Activated CD4-positive, alpha-beta memory T cell treated with anti-CD3 and anti-CD28 coated beads for 36 hours (primary cell): ENCODE measurements around the gene LPP. TPM values are rescaled to one million over a fixed set of nuclear protein-coding genes. Genes with fewer than 3 reads are reported as not detected.

Source experiments
- CTCF ChIA-PET: fragments of 350-600 bp; sonication (Branson Sonifier 250); formaldehyde crosslinking; loops from one replicate; lab custom pipeline; 2021; ENCODE audit warnings: antibody characterized with exemption, inconsistent platforms; lab: Charles Lee
- POLR2A ChIA-PET: fragments of 350-600 bp; sonication (Branson Sonifier 250); formaldehyde crosslinking; loops from one replicate; lab custom pipeline; 2021; ENCODE audit warnings: antibody characterized with exemption; lab: Charles Lee
- DNase-seq: peaks from one replicate; pipeline ENCODE4 v3.0.0-alpha.2; 2020
- H3K27ac Mint-ChIP-seq: one replicate; pipeline ENCODE4 v1.8.0; 2021; ENCODE audit warnings: mixed read lengths
- H3K27me3 Mint-ChIP-seq: one replicate; pipeline ENCODE4 v1.8.0; 2021; ENCODE audit warnings: mixed read lengths
- H3K36me3 Mint-ChIP-seq: one replicate; pipeline ENCODE4 v1.8.0; 2021; ENCODE audit warnings: mixed read lengths
- H3K4me1 Mint-ChIP-seq: one replicate; pipeline ENCODE4 v1.8.0; 2021; ENCODE audit warnings: low read depth, mixed read lengths
- H3K4me3 Mint-ChIP-seq: one replicate; pipeline ENCODE4 v1.8.0; 2021; ENCODE audit warnings: mild to moderate bottlenecking, mixed read lengths
- H3K9me3 Mint-ChIP-seq: one replicate; pipeline ENCODE4 v1.8.0; 2021; ENCODE audit warnings: mixed read lengths
- intact Hi-C: fragments of 100-400 bp; cut with micrococcal nuclease; formaldehyde crosslinking; loops from one replicate; pipeline ENCODE4 v1.15.1; 2023
- total RNA-seq, 2 experiments: library from RNA; stranded (reverse); gene quantifications; one replicate each; pipeline ENCODE4 v1.2.3, GENCODE V29; 2021

Gene LPP
- total RNA-seq, 2 experiments from 2014 or later = 41.0 to 43.6 TPM

DNA sequence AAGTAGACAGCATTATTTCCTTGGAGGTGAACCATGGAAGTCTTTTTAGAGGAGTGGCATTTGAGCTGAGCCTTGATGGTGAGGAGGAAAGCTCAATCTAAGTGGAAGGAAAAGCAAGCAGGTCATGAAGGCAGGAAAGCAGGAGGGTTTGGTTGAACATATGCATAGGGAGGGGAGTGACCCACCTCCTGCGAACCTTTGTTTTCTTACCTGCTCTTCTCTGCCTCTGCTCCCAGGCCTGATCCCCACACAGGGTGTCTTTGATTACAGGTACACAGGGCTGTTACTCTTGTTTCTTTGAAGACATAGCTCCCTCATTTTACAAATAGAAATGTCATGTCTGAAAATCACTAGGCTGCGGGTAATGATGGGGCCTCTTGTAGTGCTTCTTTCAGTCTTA is 769.7 kb downstream of the LPP start:
- no peaks in the 10 kb centered on the region for H3K36me3 Mint-ChIP-seq
- intact Hi-C loops = no loop called here
- no peak for DNase-seq
- no peaks in the 10 kb centered on the region for H3K27me3 Mint-ChIP-seq
- H3K4me1 Mint-ChIP-seq = no peaks in the 10 kb centered on the region
- no peak overlapping the region for H3K27ac Mint-ChIP-seq
- CTCF ChIA-PET = interaction anchor here (1.5 kb wide), 2 partner anchors 31 to 32 kb away, joined by 3 to 4 read pairs; no protein-coding TSS in a partner anchor
- POLR2A ChIA-PET = no interaction called here
- H3K4me3 Mint-ChIP-seq = no peak overlapping the region
- peaks cover 9% of the 10 kb centered on the region for H3K9me3 Mint-ChIP-seq

DNA sequence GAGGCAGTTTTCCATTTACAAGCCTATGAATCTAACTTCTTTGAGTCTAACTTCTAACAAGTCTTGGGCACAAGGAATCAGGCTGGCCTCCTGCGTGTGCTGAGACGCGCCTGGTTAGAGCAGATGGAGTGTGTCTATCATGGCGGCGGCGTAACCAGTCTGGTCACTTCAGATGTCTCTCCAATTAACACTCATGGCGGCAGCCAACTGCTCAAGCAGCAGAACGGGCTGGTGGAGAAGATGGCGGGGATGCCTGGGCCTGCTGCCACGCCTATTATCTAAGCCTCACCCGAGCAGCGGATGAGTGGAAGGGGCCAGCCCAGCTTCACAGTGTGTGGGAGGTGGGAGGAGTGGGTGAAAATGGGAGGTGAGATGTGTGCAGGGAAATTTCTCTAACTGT is 771.4 kb downstream of the LPP start:
- H3K36me3 Mint-ChIP-seq = no peaks in the 10 kb centered on the region
- H3K27ac Mint-ChIP-seq = no peak overlapping the region
- no peak for DNase-seq
- intact Hi-C loops = no loop called here
- no peaks in the 10 kb centered on the region for H3K4me1 Mint-ChIP-seq
- H3K27me3 Mint-ChIP-seq = no peaks in the 10 kb centered on the region
- H3K9me3 Mint-ChIP-seq = peaks cover 3% of the 10 kb centered on the region
- POLR2A ChIA-PET = no interaction called here
- CTCF ChIA-PET = no interaction called here
- H3K4me3 Mint-ChIP-seq = no peak overlapping the region

- intact Hi-C loops = no loop called here
- Mint-ChIP-seq H3K27ac (no peak overlapping the region), H3K4me3 (no peak overlapping the region), H3K36me3 (no peaks in the 10 kb centered on the region), H3K27me3 (no peaks in the 10 kb centered on the region), H3K9me3 (no peaks in the 10 kb centered on the region), H3K4me1 (no peaks in the 10 kb centered on the region)
- ChIA-PET POLR2A (no interaction called here), CTCF (no interaction called here)
- DNase-seq = no peak
Measured at GRCh38 chr3:188926111-188926510, 772.2 kb downstream of the LPP start.

DNA sequence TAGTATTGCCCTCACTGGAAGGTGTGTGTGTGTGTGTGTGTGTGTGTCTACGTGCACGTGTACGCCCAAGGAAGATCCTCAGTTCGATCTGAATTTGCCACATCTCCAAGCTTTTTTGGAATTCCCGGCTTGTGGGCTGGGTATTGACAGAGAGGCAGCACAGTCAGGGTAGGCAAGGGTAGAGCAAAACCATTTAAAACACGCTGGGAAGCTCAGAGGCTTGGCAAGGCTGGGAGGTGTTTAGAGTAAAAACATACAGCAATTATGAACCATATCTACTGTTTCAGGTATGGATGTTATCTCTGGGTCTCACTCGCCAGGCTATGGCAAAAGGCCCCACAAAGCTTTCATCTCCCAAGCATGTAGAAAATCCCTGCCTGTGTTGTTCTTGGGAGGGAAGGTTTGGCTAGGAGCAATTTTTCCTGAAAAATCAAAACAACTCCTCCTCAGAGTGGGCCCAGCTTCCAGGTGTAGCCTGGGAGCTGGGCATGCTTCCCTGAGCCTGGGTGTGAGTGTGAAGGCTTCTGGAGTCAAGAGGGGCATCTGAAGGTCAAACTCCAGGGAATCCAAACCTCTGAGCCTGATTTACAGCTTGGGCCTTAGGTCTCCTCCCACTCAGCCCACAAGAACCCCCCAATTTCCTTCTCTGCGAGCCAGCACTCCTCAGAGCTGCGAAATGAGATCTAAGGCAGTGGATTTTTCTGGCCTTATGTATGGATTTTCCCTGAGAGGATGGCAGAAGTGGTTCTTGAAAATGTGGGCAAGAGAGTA is 773.0 kb downstream of the LPP start:
- intact Hi-C loops = no loop called here
- Mint-ChIP-seq H3K4me3 (no peak overlapping the region), H3K27ac (no peak overlapping the region), H3K36me3 (no peaks in the 10 kb centered on the region), H3K9me3 (no peaks in the 10 kb centered on the region), H3K4me1 (no peaks in the 10 kb centered on the region), H3K27me3 (no peaks in the 10 kb centered on the region)
- DNase-seq = no peak
- ChIA-PET CTCF (interaction anchor here (0.9 to 1.2 kb wide), 2 partner anchors 12 to 1186 kb away, joined by 4 read pairs; no protein-coding TSS in a partner anchor), POLR2A (no interaction called here)

DNA sequence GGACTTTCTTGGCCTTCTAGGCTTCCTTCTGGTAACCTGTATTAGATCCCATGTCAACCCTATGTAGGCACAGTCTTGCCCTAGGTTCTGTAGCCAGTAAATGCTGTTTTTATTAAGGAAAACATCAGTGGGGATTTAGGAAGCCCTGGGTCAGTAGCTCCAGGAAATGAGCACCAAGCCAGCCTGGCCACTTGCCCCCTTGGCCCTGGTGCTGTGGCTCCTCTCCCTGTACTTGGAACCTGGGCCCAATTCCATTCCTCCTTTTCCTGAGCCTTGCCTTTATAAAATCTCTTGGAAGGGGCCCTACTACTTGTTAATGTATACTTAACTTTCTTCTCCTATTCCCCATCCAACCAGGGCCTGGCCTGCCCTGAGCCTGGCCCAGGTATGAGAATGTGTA is 774.0 kb downstream of the LPP start:
- H3K27ac Mint-ChIP-seq = no peak overlapping the region
- no peak overlapping the region for H3K4me3 Mint-ChIP-seq
- no peaks in the 10 kb centered on the region for H3K36me3 Mint-ChIP-seq
- no peaks in the 10 kb centered on the region for H3K9me3 Mint-ChIP-seq
- ChIA-PET CTCF (interaction anchor here (1.2 kb wide), 1 partner anchor 1187 kb away, joined by 4 read pairs; no protein-coding TSS in a partner anchor), POLR2A (no interaction called here)
- no peaks in the 10 kb centered on the region for H3K4me1 Mint-ChIP-seq
- no peaks in the 10 kb centered on the region for H3K27me3 Mint-ChIP-seq
- no peak for DNase-seq
- intact Hi-C loops = no loop called here

DNA sequence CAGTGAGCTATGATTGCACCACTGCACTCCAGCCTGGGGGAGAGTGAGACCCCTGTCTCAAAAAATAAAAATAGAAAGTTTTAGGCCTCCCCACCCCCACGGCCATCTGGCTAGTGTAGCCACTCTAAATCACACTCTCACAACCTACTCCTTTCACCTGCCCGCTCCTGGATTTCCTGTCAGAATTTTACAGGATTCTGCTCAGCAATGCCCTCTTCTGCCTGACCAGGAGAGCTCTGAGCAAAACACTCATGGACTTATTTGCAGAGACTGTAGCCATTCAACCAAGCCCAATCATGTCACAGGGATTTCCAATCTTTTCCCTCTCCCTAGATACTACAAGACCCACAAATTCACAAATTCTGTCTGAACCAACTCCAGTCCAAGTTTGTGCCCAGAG is 775.2 kb downstream of the LPP start:
- intact Hi-C loops = no loop called here
- no peaks in the 10 kb centered on the region for H3K36me3 Mint-ChIP-seq
- DNase-seq = no peak
- CTCF ChIA-PET = no interaction called here
- H3K27me3 Mint-ChIP-seq = no peaks in the 10 kb centered on the region
- no peak overlapping the region for H3K27ac Mint-ChIP-seq
- no peak overlapping the region for H3K4me3 Mint-ChIP-seq
- no peaks in the 10 kb centered on the region for H3K9me3 Mint-ChIP-seq
- POLR2A ChIA-PET = no interaction called here
- no peaks in the 10 kb centered on the region for H3K4me1 Mint-ChIP-seq

GRCh38 chr3:188931036-188931435 is 777.1 kb downstream of the LPP start:
- H3K27ac Mint-ChIP-seq = no peak overlapping the region
- CTCF ChIA-PET = interaction anchor here (1.6 kb wide), 1 partner anchor 24 kb away, joined by 5 read pairs; no protein-coding TSS in a partner anchor
- intact Hi-C loops = no loop called here
- no peaks in the 10 kb centered on the region for H3K27me3 Mint-ChIP-seq
- POLR2A ChIA-PET = no interaction called here
- DNase-seq = no peak
- H3K36me3 Mint-ChIP-seq = no peaks in the 10 kb centered on the region
- H3K4me1 Mint-ChIP-seq = no peaks in the 10 kb centered on the region
- no peaks in the 10 kb centered on the region for H3K9me3 Mint-ChIP-seq
- no peak overlapping the region for H3K4me3 Mint-ChIP-seq

- no peak overlapping the region for H3K27ac Mint-ChIP-seq
- no peaks in the 10 kb centered on the region for H3K27me3 Mint-ChIP-seq
- intact Hi-C loops = no loop called here
- ChIA-PET CTCF (interaction anchor here (1.6 kb wide), 1 partner anchor 23 kb away, joined by 5 read pairs; no protein-coding TSS in a partner anchor), POLR2A (no interaction called here)
- no peaks in the 10 kb centered on the region for H3K36me3 Mint-ChIP-seq
- no peak for DNase-seq
- H3K4me3 Mint-ChIP-seq = no peak overlapping the region
- no peaks in the 10 kb centered on the region for H3K9me3 Mint-ChIP-seq
- no peaks in the 10 kb centered on the region for H3K4me1 Mint-ChIP-seq
Measured at GRCh38 chr3:188931531-188931930, 777.6 kb downstream of the LPP start.

DNA sequence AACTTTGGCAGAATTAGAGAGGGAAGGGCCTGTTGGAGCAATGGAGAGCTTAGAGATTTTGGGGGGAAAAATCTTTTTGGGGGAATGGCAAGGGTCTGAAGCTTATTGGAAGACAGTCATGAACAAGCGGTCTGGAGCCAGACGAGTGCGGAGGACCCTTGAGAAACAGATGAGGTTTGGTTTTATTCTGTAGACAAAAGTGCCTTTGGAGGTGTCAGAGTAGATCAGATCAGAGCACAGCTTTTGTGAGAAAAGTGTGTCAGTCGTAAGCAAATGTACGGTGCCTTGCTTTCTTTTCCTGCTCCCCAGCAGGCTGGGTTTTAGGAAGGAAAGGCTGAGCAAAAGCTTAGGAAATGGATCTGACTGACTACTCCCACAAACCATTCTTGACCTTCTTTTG is 781.0 kb downstream of the LPP start:
- no peak overlapping the region for H3K4me3 Mint-ChIP-seq
- H3K27ac Mint-ChIP-seq = no peak overlapping the region
- no peaks in the 10 kb centered on the region for H3K9me3 Mint-ChIP-seq
- intact Hi-C loops = no loop called here
- H3K36me3 Mint-ChIP-seq = no peaks in the 10 kb centered on the region
- H3K4me1 Mint-ChIP-seq = no peaks in the 10 kb centered on the region
- CTCF ChIA-PET = interaction anchor here (1.4 to 1.5 kb wide), 2 partner anchors 21 to 1195 kb away, joined by 4 to 5 read pairs; no protein-coding TSS in a partner anchor
- no peak for DNase-seq
- POLR2A ChIA-PET = no interaction called here
- peaks cover 1% of the 10 kb centered on the region for H3K27me3 Mint-ChIP-seq

DNA sequence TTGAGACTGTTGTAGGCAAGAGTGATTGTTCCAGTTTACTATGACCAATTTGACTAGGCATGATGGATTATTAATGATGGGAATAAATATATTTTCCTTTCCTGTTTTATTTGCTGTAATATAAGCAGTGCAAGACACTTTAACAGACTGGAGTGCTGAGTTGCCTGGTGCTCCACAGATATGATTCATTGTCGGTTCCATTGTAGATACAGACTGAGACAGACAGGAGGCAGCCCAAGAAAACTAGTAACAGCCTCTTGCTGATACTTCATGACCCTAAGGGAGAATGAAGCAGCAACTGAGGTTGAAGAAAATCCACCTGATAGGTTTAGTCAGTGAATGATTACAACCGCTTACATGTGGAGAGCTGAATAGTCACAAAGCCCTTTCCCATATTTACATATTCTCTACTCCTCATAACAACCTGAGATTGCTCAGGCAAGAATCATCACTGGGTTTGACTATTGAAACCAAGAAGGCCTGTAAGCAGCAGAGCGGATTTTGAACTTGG is 782.7 kb downstream of the LPP start:
- H3K27me3 Mint-ChIP-seq = peaks cover 1% of the 10 kb centered on the region
- no peaks in the 10 kb centered on the region for H3K9me3 Mint-ChIP-seq
- ChIA-PET POLR2A (no interaction called here), CTCF (no interaction called here)
- no peak overlapping the region for H3K4me3 Mint-ChIP-seq
- intact Hi-C loops = no loop called here
- no peaks in the 10 kb centered on the region for H3K36me3 Mint-ChIP-seq
- no peak for DNase-seq
- no peaks in the 10 kb centered on the region for H3K4me1 Mint-ChIP-seq
- H3K27ac Mint-ChIP-seq = no peak overlapping the region

DNA sequence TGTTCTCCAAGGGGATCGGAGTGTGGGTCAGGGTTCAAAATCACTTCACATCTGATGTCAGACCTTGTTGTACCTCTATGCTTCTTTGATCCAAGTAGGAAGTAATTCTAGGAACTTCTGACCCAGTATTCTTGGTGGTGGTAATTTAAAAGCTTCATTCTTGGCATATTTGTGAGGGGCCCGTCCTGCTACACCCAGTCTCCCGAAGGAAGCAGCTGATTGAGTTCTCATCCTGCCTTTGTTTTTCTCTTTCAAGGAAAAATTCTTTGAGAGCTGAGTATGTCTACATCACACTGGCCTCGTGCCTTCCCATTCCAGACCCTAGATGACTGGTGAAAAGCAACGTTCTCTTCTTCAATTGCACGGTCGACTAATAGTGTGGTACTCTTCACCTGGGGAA is 783.4 kb downstream of the LPP start:
- H3K36me3 Mint-ChIP-seq = no peaks in the 10 kb centered on the region
- ChIA-PET CTCF (interaction anchor here (1.2 to 1.7 kb wide), 2 partner anchors 17 to 18 kb away, joined by 4 to 5 read pairs; no protein-coding TSS in a partner anchor), POLR2A (no interaction called here)
- no peak for DNase-seq
- intact Hi-C loops = no loop called here
- H3K27ac Mint-ChIP-seq = no peak overlapping the region
- no peak overlapping the region for H3K4me3 Mint-ChIP-seq
- peaks cover 1% of the 10 kb centered on the region for H3K27me3 Mint-ChIP-seq
- H3K9me3 Mint-ChIP-seq = no peaks in the 10 kb centered on the region
- H3K4me1 Mint-ChIP-seq = no peaks in the 10 kb centered on the region

GRCh38 chr3:188938999-188939398 is 785.0 kb downstream of the LPP start:
- H3K4me1 Mint-ChIP-seq = no peaks in the 10 kb centered on the region
- intact Hi-C loops = no loop called here
- no peak overlapping the region for H3K4me3 Mint-ChIP-seq
- H3K36me3 Mint-ChIP-seq = no peaks in the 10 kb centered on the region
- no peak overlapping the region for H3K27ac Mint-ChIP-seq
- DNase-seq = no peak
- ChIA-PET POLR2A (no interaction called here), CTCF (interaction anchor here (1.7 kb wide), 1 partner anchor 16 kb away, joined by 5 read pairs; no protein-coding TSS in a partner anchor)
- H3K27me3 Mint-ChIP-seq = peaks cover 3% of the 10 kb centered on the region
- no peaks in the 10 kb centered on the region for H3K9me3 Mint-ChIP-seq
